ENCODE measurements around the gene MBTPS2. TPM values are rescaled to one million over a fixed set of nuclear protein-coding genes. Genes with fewer than 3 reads are reported as not detected.

The MBTPS2 gene
- total RNA-seq, 2 experiments from 2014 or later = 3.1 to 15.8 TPM

- ChIA-PET CTCF (ENCODE audit: unreplicated experiment) (no interaction called here), POLR2A (interaction anchor here (0.9 kb wide), 1 partner anchor 10 kb away, joined by 3 read pairs; no protein-coding TSS in a partner anchor)
Observed at GRCh38 chrX:21845096-21845495, 5.7 kb downstream of the MBTPS2 start.

GRCh38 chrX:21847342-21847741, 7.9 kb downstream of the MBTPS2 start:
- intact Hi-C loops (cut with micrococcal nuclease; ENCODE audit: unreplicated experiment) = no loop called here
- BruUV-seq (replicated peaks) = no TSS peak
- Histone ChIP-seq H3K9me2 (ENCODE audit: insufficient read depth, low read length) (no peaks in the 10 kb centered on the region), H3K4me3 (ENCODE audit: low read depth, low read length, poor library complexity, severe bottlenecking) (no peak overlapping the region), H3K79me2 (ENCODE audit: insufficient read depth, low read depth, low read length) (no peaks in the 10 kb centered on the region), H3K9me3 (ENCODE audit: low read length) (no peaks in the 10 kb centered on the region), H3K4me2 (ENCODE audit: low read length) (no peak overlapping the region), H4K20me1 (ENCODE audit: insufficient read depth, low read length) (no peaks in the 10 kb centered on the region), H3K36me3 (ENCODE audit: insufficient read depth, low read length) (peaks cover 34% of the 10 kb centered on the region), H3K27ac (ENCODE audit: low read depth, low read length, poor library complexity, severe bottlenecking) (no peak overlapping the region), H3K4me1 (ENCODE audit: insufficient read depth, low read length, poor library complexity, severe bottlenecking) (no peaks in the 10 kb centered on the region), H2AFZ (ENCODE audit: low read length) (no peak overlapping the region)
- DNase-seq (ENCODE audit: low spot score) = no peak
- POLR2A ChIA-PET = no interaction called here
- CTCF ChIA-PET (ENCODE audit: unreplicated experiment) = no interaction called here
- TF ChIP-seq CTCF (conservative IDR thresholded peaks at IDR 0.05; ENCODE audit: low read length) = no peak
- no peak for TF ChIP-seq EZH2phosphoT487 (IDR thresholded peaks at IDR 0.05; ENCODE audit: borderline replicate concordance, low read depth, low read length)

More at GRCh38 chrX:21845096-21845495, 5.7 kb downstream of the MBTPS2 start:
- intact Hi-C loops (cut with micrococcal nuclease; ENCODE audit: unreplicated experiment) = no loop called here
- Histone ChIP-seq H4K20me1 (ENCODE audit: insufficient read depth, low read length) (no peaks in the 10 kb centered on the region), H3K9me2 (ENCODE audit: insufficient read depth, low read length) (no peaks in the 10 kb centered on the region), H3K4me3 (ENCODE audit: low read depth, low read length, poor library complexity, severe bottlenecking) (no peak overlapping the region), H3K27ac (ENCODE audit: low read depth, low read length, poor library complexity, severe bottlenecking) (no peak overlapping the region), H2AFZ (ENCODE audit: low read length) (no peak overlapping the region), H3K79me2 (ENCODE audit: insufficient read depth, low read depth, low read length) (peaks cover 9% of the 10 kb centered on the region; the same call in 1 of the 2 replicates), H3K4me1 (ENCODE audit: insufficient read depth, low read length, poor library complexity, severe bottlenecking) (peaks cover 4% of the 10 kb centered on the region), H3K4me2 (ENCODE audit: low read length) (no peak overlapping the region), H3K9me3 (ENCODE audit: low read length) (no peaks in the 10 kb centered on the region), H3K36me3 (ENCODE audit: insufficient read depth, low read length) (peaks cover 27% of the 10 kb centered on the region)
- TF ChIP-seq EZH2phosphoT487 (IDR thresholded peaks at IDR 0.05; ENCODE audit: borderline replicate concordance, low read depth, low read length) (no peak), CTCF (conservative IDR thresholded peaks at IDR 0.05; ENCODE audit: low read length) (no peak)
- DNase-seq (ENCODE audit: low spot score) = no peak
- no TSS peak for BruUV-seq (replicated peaks)

- H3K79me2 ChIP-seq (ENCODE audit: insufficient read depth, low read depth, low read length) = no peaks in the 10 kb centered on the region
- H3K27ac ChIP-seq (ENCODE audit: low read depth, low read length, poor library complexity, severe bottlenecking) = no peak overlapping the region
- no peak overlapping the region for H2AFZ ChIP-seq (ENCODE audit: low read length)
- no peak for DNase-seq (ENCODE audit: low spot score)
- H3K4me3 ChIP-seq (ENCODE audit: low read depth, low read length, poor library complexity, severe bottlenecking) = no peak overlapping the region
- no peaks in the 10 kb centered on the region for H4K20me1 ChIP-seq (ENCODE audit: insufficient read depth, low read length)
- ChIA-PET POLR2A (no interaction called here), CTCF (ENCODE audit: unreplicated experiment) (no interaction called here)
- no peak for TF ChIP-seq EZH2phosphoT487 (IDR thresholded peaks at IDR 0.05; ENCODE audit: borderline replicate concordance, low read depth, low read length)
- no peak for TF ChIP-seq CTCF (conservative IDR thresholded peaks at IDR 0.05; ENCODE audit: low read length)
- H3K4me2 ChIP-seq (ENCODE audit: low read length) = no peak overlapping the region
- no peaks in the 10 kb centered on the region for H3K9me2 ChIP-seq (ENCODE audit: insufficient read depth, low read length)
- H3K4me1 ChIP-seq (ENCODE audit: insufficient read depth, low read length, poor library complexity, severe bottlenecking) = no peaks in the 10 kb centered on the region
- no peaks in the 10 kb centered on the region for H3K9me3 ChIP-seq (ENCODE audit: low read length)
- intact Hi-C loops (cut with micrococcal nuclease; ENCODE audit: unreplicated experiment) = no loop called here
- no TSS peak for BruUV-seq (replicated peaks)
- H3K36me3 ChIP-seq (ENCODE audit: insufficient read depth, low read length) = peaks cover 27% of the 10 kb centered on the region
Observed at GRCh38 chrX:21853578-21853977, 14.2 kb downstream of the MBTPS2 start.

All from OCI-LY7 (cell line).